ENCODE results near the gene OR51A7.
"Not testable (repeated sequence)": the region's sequence is repeated elsewhere in the genome, so short reads cannot be mapped to it uniquely, and the experiment has no call there.

OR51A7 gene

GRCh38 chr11:4955613-4956012 is 52.0 kb downstream of the OR51A7 start, which contains the start of gene OR51A2:
TSS of gene OR51A2 (minus strand) at chr11:4955713. CDS start at chr11:4955713, 0 bp downstream.
- DNase-seq (ENCODE audit: low read depth), result not testable (repeated sequence)

- no peak for DNase-seq (ENCODE audit: low read depth)
Observed at GRCh38 chr11:4957396-4957795, 53.8 kb downstream of the OR51A7 start.
